ENCODE data around the gene TUBA3D.
A peak's percentile ranks its signal among the peaks of the same experiment; 100 is the strongest.
"Not testable (repeated sequence)": the region's sequence is repeated elsewhere in the genome, so short reads cannot be mapped to it uniquely, and the experiment has no call there.

TUBA3D gene

GRCh38 chr2:131521961-131522781 lies 46.3 kb downstream of the TUBA3D start:
- Histone ChIP-seq H3K79me2 (ENCODE audit: low read length) (no peaks in the 10 kb centered on the region), H3K27me3 (replicated peaks; ENCODE audit: insufficient read depth, low read length) (no peaks in the 10 kb centered on the region), H3F3A (ENCODE audit: insufficient read depth, low read length) (no peaks in the 10 kb centered on the region), H3K9ac (ENCODE audit: low read length) (no peak overlapping the region), H3K9me3 (replicated peaks; ENCODE audit: insufficient read depth, low read length) (no peaks in the 10 kb centered on the region), H3K4me1 (ENCODE audit: low read length) (no peaks in the 10 kb centered on the region), H3K4me2 (ENCODE audit: low read depth, low read length) (no peak overlapping the region), H2AFZ (ENCODE audit: low read length) (no peak overlapping the region), H3K36me3 (replicated peaks; ENCODE audit: insufficient read depth, low read length) (no peaks in the 10 kb centered on the region), H4K20me1 (ENCODE audit: insufficient read depth, low read length) (no peaks in the 10 kb centered on the region), H3K9me2 (replicated peaks; ENCODE audit: insufficient read depth, low read length) (no peaks in the 10 kb centered on the region), H3K4me3 (ENCODE audit: low read length) (no peak overlapping the region), H3K27ac (ENCODE audit: low read length) (no peak overlapping the region)
- TF ChIP-seq EZH2phosphoT487 (IDR thresholded peaks at IDR 0.05; ENCODE audit: low read length) = no peak
- TF ChIP-seq EZH2 (optimal IDR thresholded peaks at IDR 0.05; ENCODE audit: low read depth, low read length) = no peak
- TF ChIP-seq CTCF (IDR thresholded peaks at IDR 0.05; ENCODE audit: low read length) = no peak
- DNase-seq = no peak

- H3F3A ChIP-seq (ENCODE audit: insufficient read depth, low read length); DNase-seq; H3K27me3 ChIP-seq (replicated peaks; ENCODE audit: insufficient read depth, low read length); H4K20me1 ChIP-seq (ENCODE audit: insufficient read depth, low read length); H3K9ac ChIP-seq (ENCODE audit: low read length); H3K4me3 ChIP-seq (ENCODE audit: low read length); H3K79me2 ChIP-seq (ENCODE audit: low read length); H3K27ac ChIP-seq (ENCODE audit: low read length); H3K36me3 ChIP-seq (replicated peaks; ENCODE audit: insufficient read depth, low read length); H3K4me2 ChIP-seq (ENCODE audit: low read depth, low read length); H3K9me3 ChIP-seq (replicated peaks; ENCODE audit: insufficient read depth, low read length); H3K9me2 ChIP-seq (replicated peaks; ENCODE audit: insufficient read depth, low read length); H2AFZ ChIP-seq (ENCODE audit: low read length): not testable (repeated sequence)
- H3K4me1 ChIP-seq (ENCODE audit: low read length) = peaks cover 12% of the 10 kb centered on the region
These were observed 49.3 kb downstream of the TUBA3D start for GRCh38 chr2:131525256-131525655.

- H3K9me3 ChIP-seq (replicated peaks; ENCODE audit: insufficient read depth, low read length); H3K9me2 ChIP-seq (replicated peaks; ENCODE audit: insufficient read depth, low read length); H3K79me2 ChIP-seq (ENCODE audit: low read length); H3K36me3 ChIP-seq (replicated peaks; ENCODE audit: insufficient read depth, low read length); H3K27me3 ChIP-seq (replicated peaks; ENCODE audit: insufficient read depth, low read length); H4K20me1 ChIP-seq (ENCODE audit: insufficient read depth, low read length); H3F3A ChIP-seq (ENCODE audit: insufficient read depth, low read length): not testable (repeated sequence)
- Histone ChIP-seq H3K9ac (ENCODE audit: low read length) (peak within 1 kb of the TSS; percentile 49; the same call in 1 of the 2 replicates), H3K4me2 (ENCODE audit: low read depth, low read length) (peak within 1 kb of the TSS; percentile 57; the same call in 1 of the 2 replicates), H3K4me1 (ENCODE audit: low read length) (peaks cover 12% of the 10 kb centered on the region), H3K4me3 (ENCODE audit: low read length) (peak within 1 kb of the TSS; percentile 53), H2AFZ (ENCODE audit: low read length) (peak within 1 kb of the TSS; percentile 58; the same call in 1 of the 2 replicates), H3K27ac (ENCODE audit: low read length) (peak within 1 kb of the TSS; percentile 16; the same call in 1 of the 2 replicates)
- DNase-seq = peak; percentile 64
These were observed 51.4 kb downstream of the TUBA3D start, which contains the start of gene CCDC74A for GRCh38 chr2:131527131-131528001. TSS of gene CCDC74A (plus strand) at chr2:131527888. CDS start at chr2:131527971, 83 bp downstream.

- H3K9me3 ChIP-seq (replicated peaks; ENCODE audit: insufficient read depth, low read length); H3K36me3 ChIP-seq (replicated peaks; ENCODE audit: insufficient read depth, low read length); H4K20me1 ChIP-seq (ENCODE audit: insufficient read depth, low read length); H3K27me3 ChIP-seq (replicated peaks; ENCODE audit: insufficient read depth, low read length); H3F3A ChIP-seq (ENCODE audit: insufficient read depth, low read length); H3K79me2 ChIP-seq (ENCODE audit: low read length); H3K9me2 ChIP-seq (replicated peaks; ENCODE audit: insufficient read depth, low read length): not testable (repeated sequence)
- peak overlapping the region; percentile 49 for H3K4me3 ChIP-seq (ENCODE audit: low read length)
- H3K9ac ChIP-seq (ENCODE audit: low read length) = peak overlapping the region; percentile 12; the same call in 1 of the 2 replicates
- peaks cover 12% of the 10 kb centered on the region for H3K4me1 ChIP-seq (ENCODE audit: low read length)
- peak; percentile 72 for DNase-seq
- peak overlapping the region; percentile 31; the same call in 1 of the 2 replicates for H3K27ac ChIP-seq (ENCODE audit: low read length)
- peak overlapping the region; percentile 49 for H2AFZ ChIP-seq (ENCODE audit: low read length)
- H3K4me2 ChIP-seq (ENCODE audit: low read depth, low read length) = peak overlapping the region; percentile 78
These were observed 53.3 kb downstream of the TUBA3D start for GRCh38 chr2:131528981-131529863.

DNA sequence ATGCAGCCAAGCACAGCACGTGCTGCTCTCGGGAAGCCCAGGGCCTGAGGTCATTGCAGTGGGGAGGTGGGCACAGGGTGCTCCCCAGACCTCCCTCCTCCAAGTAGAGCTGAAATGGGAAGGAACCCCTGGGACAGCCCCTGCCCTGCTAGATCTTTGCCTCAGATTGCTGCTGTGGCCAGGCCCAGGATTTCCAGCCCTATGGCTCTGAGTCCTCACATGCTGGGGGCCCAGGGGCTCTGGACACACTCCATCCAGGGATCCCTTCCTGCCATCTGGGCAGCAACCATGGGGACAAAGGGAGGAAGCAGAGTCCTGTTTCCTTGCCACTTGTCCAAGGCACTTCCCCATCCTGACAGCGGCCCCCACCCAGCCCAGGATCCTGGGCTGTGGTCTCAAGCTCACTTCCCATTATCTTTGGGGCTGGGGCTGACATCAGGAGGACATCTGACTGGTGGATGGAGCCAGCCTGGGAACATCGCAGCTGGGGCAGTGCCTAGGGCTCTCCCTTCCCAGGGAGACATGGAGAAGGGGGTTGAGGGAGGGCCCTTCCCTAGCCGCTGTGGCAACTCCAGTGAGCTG lies 54.0 kb downstream of the TUBA3D start:
- not testable (repeated sequence) for H3K27me3 ChIP-seq (replicated peaks; ENCODE audit: insufficient read depth, low read length); H3F3A ChIP-seq (ENCODE audit: insufficient read depth, low read length); H3K4me3 ChIP-seq (ENCODE audit: low read length); H3K79me2 ChIP-seq (ENCODE audit: low read length); H2AFZ ChIP-seq (ENCODE audit: low read length); H4K20me1 ChIP-seq (ENCODE audit: insufficient read depth, low read length); H3K9me3 ChIP-seq (replicated peaks; ENCODE audit: insufficient read depth, low read length); H3K36me3 ChIP-seq (replicated peaks; ENCODE audit: insufficient read depth, low read length); H3K9me2 ChIP-seq (replicated peaks; ENCODE audit: insufficient read depth, low read length); H3K9ac ChIP-seq (ENCODE audit: low read length); DNase-seq
- peak overlapping the region; percentile 31; the same call in 1 of the 2 replicates for H3K27ac ChIP-seq (ENCODE audit: low read length)
- H3K4me2 ChIP-seq (ENCODE audit: low read depth, low read length) = peak overlapping the region; percentile 78; the same call in 1 of the 2 replicates
- peaks cover 12% of the 10 kb centered on the region for H3K4me1 ChIP-seq (ENCODE audit: low read length)

All from MM.1S (cell line).